HEK293 (cell line): ENCODE measurements around the gene TNS3.

ENCODE experiments used
- CTCF ChIP-seq: fragments of 450-650 bp; formaldehyde crosslinking; IDR thresholded peaks from 2 replicates; pipeline ENCODE4 v1.5.1; 2016; ENCODE audit warnings: missing biosample characterization, missing genetic modification characterization
- KLF16 ChIP-seq: fragments of 450-650 bp; formaldehyde crosslinking; IDR thresholded peaks from 2 replicates; pipeline ENCODE4 v1.5.1; 2017; ENCODE audit warnings: missing biosample characterization, missing genetic modification characterization
- PRDM4 ChIP-seq: fragments of 450-650 bp; formaldehyde crosslinking; IDR thresholded peaks from 2 replicates; pipeline ENCODE4 v1.5.1; 2017; ENCODE audit warnings: missing biosample characterization, missing genetic modification characterization
- REPIN1 ChIP-seq: fragments of 450-650 bp; formaldehyde crosslinking; IDR thresholded peaks from 2 replicates; pipeline ENCODE4 v1.5.1; 2017; ENCODE audit warnings: missing biosample characterization, missing genetic modification characterization, low read depth
- YY1 ChIP-seq: fragments of 450-650 bp; formaldehyde crosslinking; IDR thresholded peaks from 2 replicates; pipeline ENCODE4 v1.5.1; 2018; ENCODE audit warnings: missing biosample characterization, missing genetic modification characterization
- ZNF148 ChIP-seq: fragments of 450-650 bp; formaldehyde crosslinking; IDR thresholded peaks from 2 replicates; pipeline ENCODE4 v1.5.0; 2017; ENCODE audit warnings: missing biosample characterization, missing genetic modification characterization, borderline replicate concordance
- ZNF174 ChIP-seq: fragments of 450-650 bp; formaldehyde crosslinking; IDR thresholded peaks from 2 replicates; pipeline ENCODE4 v1.5.0; 2017; ENCODE audit warnings: missing biosample characterization, mild to moderate bottlenecking, missing genetic modification characterization
- ZNF670 ChIP-seq: fragments of 450-650 bp; formaldehyde crosslinking; IDR thresholded peaks from 2 replicates; pipeline ENCODE4 v1.5.1; 2016; ENCODE audit warnings: missing biosample characterization, missing genetic modification characterization, low read depth
- ZSCAN30 ChIP-seq: fragments of 450-650 bp; IDR thresholded peaks from 2 replicates; pipeline ENCODE4 v1.5.1; 2018; ENCODE audit warnings: missing biosample characterization, mild to moderate bottlenecking, missing genetic modification characterization, moderate library complexity

GRCh38 chr7:47574482-47575329, 7.2 kb downstream of the TNS3 start:
- TF ChIP-seq CTCF (no peak), ZNF670 (tag by site-specific recombination) (no peak), KLF16 (tag by site-specific recombination) (no peak), PRDM4 (tag by site-specific recombination) (no peak), ZNF174 (tag by site-specific recombination) (no peak), ZSCAN30 (tag by site-specific recombination) (no peak), REPIN1 (tag by site-specific recombination) (no peak), ZNF148 (no peak), YY1 (tag by site-specific recombination) (no peak)
